ENCODE results near the gene CTNNBIP1.

Gene CTNNBIP1

GRCh38 chr1:9905010-9905409 is 5.1 kb downstream of the CTNNBIP1 start:
- no peak for DNase-seq (ENCODE audit: low spot score)
- TF ChIP-seq, protein P1, sequence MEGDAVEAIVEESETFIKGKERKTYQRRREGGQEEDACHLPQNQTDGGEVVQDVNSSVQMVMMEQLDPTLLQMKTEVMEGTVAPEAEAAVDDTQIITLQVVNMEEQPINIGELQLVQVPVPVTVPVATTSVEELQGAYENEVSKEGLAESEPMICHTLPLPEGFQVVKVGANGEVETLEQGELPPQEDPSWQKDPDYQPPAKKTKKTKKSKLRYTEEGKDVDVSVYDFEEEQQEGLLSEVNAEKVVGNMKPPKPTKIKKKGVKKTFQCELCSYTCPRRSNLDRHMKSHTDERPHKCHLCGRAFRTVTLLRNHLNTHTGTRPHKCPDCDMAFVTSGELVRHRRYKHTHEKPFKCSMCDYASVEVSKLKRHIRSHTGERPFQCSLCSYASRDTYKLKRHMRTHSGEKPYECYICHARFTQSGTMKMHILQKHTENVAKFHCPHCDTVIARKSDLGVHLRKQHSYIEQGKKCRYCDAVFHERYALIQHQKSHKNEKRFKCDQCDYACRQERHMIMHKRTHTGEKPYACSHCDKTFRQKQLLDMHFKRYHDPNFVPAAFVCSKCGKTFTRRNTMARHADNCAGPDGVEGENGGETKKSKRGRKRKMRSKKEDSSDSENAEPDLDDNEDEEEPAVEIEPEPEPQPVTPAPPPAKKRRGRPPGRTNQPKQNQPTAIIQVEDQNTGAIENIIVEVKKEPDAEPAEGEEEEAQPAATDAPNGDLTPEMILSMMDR (IDR thresholded peaks at IDR 0.05; ENCODE audit: extremely low read depth, insufficient read depth, missing control alignments): no peak

DNA sequence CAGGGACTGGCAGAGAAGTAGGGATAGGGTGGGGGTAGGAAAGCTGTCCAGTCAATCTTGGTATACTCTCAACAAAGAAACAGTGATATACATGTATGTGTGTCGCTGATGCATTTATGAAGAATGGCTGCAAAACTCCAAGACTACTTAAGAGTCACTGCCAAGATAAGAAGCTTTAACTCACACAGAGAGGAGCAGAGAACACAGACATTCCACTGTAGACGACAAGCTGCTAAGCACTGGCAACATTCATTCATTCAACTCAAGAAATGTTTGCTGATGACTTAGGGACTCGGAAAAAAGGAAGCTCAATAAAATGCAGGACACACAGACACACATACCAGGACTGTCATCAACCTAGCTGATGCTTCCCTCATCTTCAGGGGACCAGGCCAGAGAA is 5.5 kb downstream of the CTNNBIP1 start:
- no peak for DNase-seq (ENCODE audit: low spot score)
- TF ChIP-seq, protein P1 (IDR thresholded peaks at IDR 0.05; ENCODE audit: extremely low read depth, insufficient read depth, missing control alignments): no peak
- in situ Hi-C loops (cut with MboI; ENCODE audit: low pct_unique_long_range_greater_than_20kb, low sequenced_read_pairs, unreplicated experiment): no loop called here

More at GRCh38 chr1:9905010-9905409, 5.1 kb downstream of the CTNNBIP1 start:
- in situ Hi-C loops (cut with MboI; ENCODE audit: low pct_unique_long_range_greater_than_20kb, low sequenced_read_pairs, unreplicated experiment): no loop called here

GRCh38 chr1:9903801-9904527 is 6.1 kb downstream of the CTNNBIP1 start:
- TF ChIP-seq, protein P1 (IDR thresholded peaks at IDR 0.05; ENCODE audit: extremely low read depth, insufficient read depth, missing control alignments): no peak
- in situ Hi-C loops (cut with MboI; ENCODE audit: low pct_unique_long_range_greater_than_20kb, low sequenced_read_pairs, unreplicated experiment): no loop called here
- DNase-seq (ENCODE audit: low spot score): no peak

DNA sequence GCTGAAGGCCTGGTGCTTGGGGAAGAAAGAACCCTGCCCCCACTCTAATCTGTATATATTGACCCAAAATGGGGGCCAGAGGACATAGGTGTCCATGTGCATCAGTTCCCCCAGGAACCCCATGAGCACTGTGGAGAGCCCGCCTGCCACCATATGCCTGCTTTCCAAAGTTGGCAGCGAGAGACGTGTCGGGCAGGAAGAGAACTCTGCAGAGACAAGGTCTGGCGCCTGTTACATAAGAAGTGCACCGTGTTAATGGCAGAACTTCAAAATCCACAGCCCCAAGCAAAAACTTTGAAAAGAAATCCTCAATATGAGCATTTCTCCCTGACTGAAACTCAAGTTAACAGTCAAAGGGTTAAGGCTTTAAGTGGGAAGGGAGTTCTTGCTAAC is 8.0 kb downstream of the CTNNBIP1 start:
- in situ Hi-C loops (cut with MboI; ENCODE audit: low pct_unique_long_range_greater_than_20kb, low sequenced_read_pairs, unreplicated experiment): no loop called here
- TF ChIP-seq, protein P1 (IDR thresholded peaks at IDR 0.05; ENCODE audit: extremely low read depth, insufficient read depth, missing control alignments): no peak
- no peak for DNase-seq (ENCODE audit: low spot score)

DNA sequence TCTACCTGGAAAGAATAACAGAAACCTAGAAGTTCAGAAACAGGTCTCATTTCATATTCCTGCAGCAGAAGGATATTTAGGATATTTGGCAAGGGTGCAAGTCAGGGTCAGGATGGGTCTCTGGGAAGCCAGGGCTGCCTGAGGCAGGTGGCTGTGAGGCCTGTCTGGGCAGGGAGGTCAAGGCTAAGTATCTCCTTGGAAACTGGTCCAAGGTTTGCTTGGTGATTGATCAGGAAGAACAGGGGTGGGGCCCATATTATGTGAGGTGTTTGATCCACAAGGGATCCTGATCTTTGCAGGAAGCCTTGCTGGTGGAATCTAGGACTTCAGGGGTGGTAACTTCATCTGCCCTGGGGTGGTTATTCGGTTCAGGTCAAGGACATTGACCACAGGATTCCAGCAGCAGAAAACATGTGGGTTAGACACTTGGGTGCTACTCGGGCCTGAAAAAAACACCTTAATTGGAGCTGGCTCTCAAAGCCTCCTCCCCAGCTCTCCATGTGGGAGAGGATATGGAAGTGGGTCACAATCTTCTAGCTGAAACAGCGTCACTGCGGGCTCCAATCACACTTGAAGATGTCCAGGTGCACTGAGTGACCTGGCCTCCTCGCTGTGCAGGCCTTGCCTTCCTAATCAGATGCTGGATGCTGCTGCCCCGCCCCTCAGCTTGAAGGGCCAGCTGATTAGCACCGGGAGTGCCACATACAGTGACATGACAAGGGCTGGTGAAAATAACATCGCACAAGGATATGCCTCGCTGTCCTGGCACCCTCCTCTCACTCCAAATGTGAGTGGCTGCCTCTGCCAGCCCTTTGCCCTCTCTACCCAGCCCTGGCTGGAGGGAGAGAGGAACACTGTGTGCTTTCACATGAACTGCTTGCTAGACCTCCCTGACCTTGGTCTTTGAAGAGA is 8.7 kb downstream of the CTNNBIP1 start:
- no peak for DNase-seq (ENCODE audit: low spot score)
- in situ Hi-C loops (cut with MboI; ENCODE audit: low pct_unique_long_range_greater_than_20kb, low sequenced_read_pairs, unreplicated experiment): no loop called here
- TF ChIP-seq, protein P1 (IDR thresholded peaks at IDR 0.05; ENCODE audit: extremely low read depth, insufficient read depth, missing control alignments): no peak

DNA sequence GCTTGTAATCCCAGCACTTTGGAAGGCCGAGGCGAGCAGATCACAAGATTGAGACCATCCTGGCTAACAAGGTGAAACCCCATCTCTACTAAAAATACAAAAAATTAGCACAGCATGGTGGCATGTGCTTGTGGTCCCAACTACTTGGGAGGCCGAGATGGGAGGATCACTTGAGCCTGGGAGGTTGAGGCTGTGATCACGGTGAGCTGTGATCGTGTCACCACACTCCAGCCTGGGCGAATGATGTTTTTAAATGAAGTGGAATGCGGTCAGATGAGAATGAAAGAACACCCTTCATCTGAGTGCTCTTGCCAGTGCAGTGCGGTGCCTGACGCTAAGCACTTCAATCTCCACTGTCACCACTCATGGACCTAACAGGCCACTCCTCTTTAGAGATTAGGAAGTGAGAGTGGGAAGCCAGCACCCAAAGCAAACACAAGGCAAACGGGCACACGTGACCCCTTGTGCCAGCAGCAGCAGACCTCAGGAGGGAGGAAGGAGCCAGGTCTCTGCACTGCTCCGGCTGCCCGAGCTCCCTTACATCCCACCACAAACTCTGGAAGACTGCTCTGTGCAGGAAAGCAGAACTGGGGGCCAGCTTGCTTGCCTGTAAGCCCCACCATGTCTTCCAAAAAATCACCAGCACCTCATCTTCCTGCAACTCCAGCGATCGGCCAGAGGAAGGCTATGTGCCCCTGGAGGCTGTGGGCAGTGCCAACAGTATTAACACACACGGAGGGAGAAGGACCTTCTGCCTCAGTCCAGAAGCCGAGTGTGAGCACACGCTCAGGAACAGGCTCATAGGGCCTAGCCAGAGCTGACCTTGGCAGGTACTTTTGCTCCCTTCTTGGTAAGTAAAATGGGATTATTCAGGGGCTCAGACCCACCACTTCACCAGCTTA is 9.7 kb downstream of the CTNNBIP1 start:
- no peak for DNase-seq (ENCODE audit: low spot score)
- in situ Hi-C loops (cut with MboI; ENCODE audit: low pct_unique_long_range_greater_than_20kb, low sequenced_read_pairs, unreplicated experiment): no loop called here
- TF ChIP-seq, protein P1 (IDR thresholded peaks at IDR 0.05; ENCODE audit: extremely low read depth, insufficient read depth, missing control alignments): no peak
